Measurements from ENCODE around the gene OXNAD1.

DNA sequence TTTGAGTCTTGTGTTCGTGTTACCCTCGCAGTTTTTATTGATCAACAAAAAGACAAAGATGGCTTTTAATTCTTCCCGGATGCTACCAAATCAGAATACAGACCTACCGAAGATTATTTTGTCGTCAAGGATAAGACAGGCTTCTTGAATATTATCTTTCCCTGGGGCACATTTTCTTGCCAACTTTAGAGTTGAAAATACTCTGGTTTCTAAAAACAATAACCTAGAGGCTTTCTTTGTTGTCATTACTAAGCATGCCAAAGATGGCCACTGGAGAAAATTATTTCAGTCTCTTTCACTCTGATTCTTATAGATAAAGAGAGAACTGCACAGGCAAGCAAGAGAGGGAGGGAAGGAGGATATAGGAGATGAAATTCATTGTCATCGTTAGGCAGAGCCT lies 33.9 kb downstream of the OXNAD1 start:
- TF ChIP-seq CTCF (IDR thresholded peaks at IDR 0.05) (no peak), POLR2A (IDR thresholded peaks at IDR 0.05) (no peak)
